Breast epithelium (tissue), 4 donors: ENCODE results near the gene CHMP3. TPM values are rescaled to one million over a fixed set of nuclear protein-coding genes. Genes with fewer than 3 reads are reported as not detected.
"Not testable (repeated sequence)": the region's sequence is repeated elsewhere in the genome, so short reads cannot be mapped to it uniquely, and the experiment has no call there.

Source experiments
- DNase-seq, 2 donors: peaks; one replicate each; pipeline ENCODE4 v3.0.0-alpha.2; 2019; ENCODE audit warnings: low spot score in 2 of 2
- H3K27ac ChIP-seq, 2 donors: fragments of 200-600 bp; sonication (generic) in 1 of 2; one replicate each; pipeline ENCODE4 v1.5.1; 2016 to 2019; ENCODE audit warnings: mild to moderate bottlenecking in 1 of 2
- H3K27me3 ChIP-seq, 2 donors: fragments of 200-600 bp; sonication (generic) in 1 of 2; one replicate each; pipeline versions ENCODE4 v1.5.1 to v1.6.0; 2017 to 2019; ENCODE audit warnings: control low read depth in 1 of 2, mild to moderate bottlenecking in 1 of 2
- H3K36me3 ChIP-seq: fragments of 200-600 bp; one replicate; pipeline ENCODE4 v1.5.1; 2019
- H3K4me1 ChIP-seq, 2 donors: fragments of 200-600 bp; sonication (generic); one replicate each; pipeline ENCODE4 v1.5.1; 2016 to 2019; ENCODE audit warnings: control low read depth in 1 of 2
- H3K4me3 ChIP-seq, 3 donors: fragments of 200-600 bp; sonication (generic); 1 replicate in 2 of 3; 2 replicates in 1 of 3; pipeline ENCODE4 v1.5.1; 2016 to 2019; ENCODE audit warnings: mild to moderate bottlenecking in 3 of 3, moderate library complexity in 2 of 3
- H3K9me3 ChIP-seq, 2 donors: fragments of 200-600 bp; sonication (generic) in 1 of 2; one replicate each; pipeline ENCODE4 v1.5.1; 2016 to 2019; ENCODE audit warnings: control low read depth in 1 of 2
- CTCF ChIP-seq, 3 donors: fragments of 450-650 bp; IDR thresholded peaks; one replicate each; pipeline ENCODE4 v1.5.1; 2016 to 2017; ENCODE audit warnings: antibody characterized with exemption in 3 of 3, mild to moderate bottlenecking in 3 of 3, moderate library complexity in 3 of 3
- POLR2A ChIP-seq: fragments of 450-650 bp; IDR thresholded peaks from one replicate; pipeline ENCODE4 v1.6.1; 2016; ENCODE audit warnings: antibody characterized with exemption, mild to moderate bottlenecking, moderate library complexity
- POLR2AphosphoS5 ChIP-seq, 3 donors: sonication (generic); formaldehyde crosslinking; IDR thresholded peaks; one replicate each; pipeline ENCODE4 v1.6.1; 2017; ENCODE audit warnings: antibody characterized with exemption in 3 of 3
- intact Hi-C: fragments of 100-400 bp; cut with DNase I; formaldehyde crosslinking; loops from one replicate; pipeline ENCODE4 v1.15.1; 2023; ENCODE audit warnings: low total_unique reads
- total RNA-seq, 3 donors: library from RNA; depleted of rRNA; stranded (reverse); fragments of >200 nt; gene quantifications; one replicate each; pipeline ENCODE4 v1.1.0, GENCODE V29; 2016

CHMP3 gene
- total RNA-seq, 3 donors from 2014 or later: 77.7 to 202 (median 97.3) TPM

GRCh38 chr2:86596118-86596517 is 32.9 kb upstream of the CHMP3 start:
- no peak for DNase-seq
- Histone ChIP-seq H3K36me3 (no peaks in the 10 kb centered on the region), H3K27ac (no peak overlapping the region), H3K4me3 (no peak overlapping the region), H3K9me3 (no peaks in the 10 kb centered on the region), H3K4me1 (no peaks in the 10 kb centered on the region), H3K27me3 (no peaks in the 10 kb centered on the region)
- intact Hi-C loops: no loop called here
- TF ChIP-seq POLR2A (no peak), CTCF (IDR thresholded peaks at IDR 0.05) (no peak), POLR2AphosphoS5 (IDR thresholded peaks at IDR 0.05) (no peak)

GRCh38 chr2:86593266-86593665 is 30.0 kb upstream of the CHMP3 start:
- no peak for DNase-seq
- TF ChIP-seq POLR2AphosphoS5 (IDR thresholded peaks at IDR 0.05) (no peak), CTCF (IDR thresholded peaks at IDR 0.05) (no peak), POLR2A (no peak)
- intact Hi-C loops: no loop called here
- Histone ChIP-seq H3K9me3 (no peaks in the 10 kb centered on the region), H3K4me1 (no peaks in the 10 kb centered on the region), H3K4me3 (no peak overlapping the region), H3K36me3 (no peaks in the 10 kb centered on the region), H3K27ac (no peak overlapping the region), H3K27me3 (no peaks in the 10 kb centered on the region)

DNA sequence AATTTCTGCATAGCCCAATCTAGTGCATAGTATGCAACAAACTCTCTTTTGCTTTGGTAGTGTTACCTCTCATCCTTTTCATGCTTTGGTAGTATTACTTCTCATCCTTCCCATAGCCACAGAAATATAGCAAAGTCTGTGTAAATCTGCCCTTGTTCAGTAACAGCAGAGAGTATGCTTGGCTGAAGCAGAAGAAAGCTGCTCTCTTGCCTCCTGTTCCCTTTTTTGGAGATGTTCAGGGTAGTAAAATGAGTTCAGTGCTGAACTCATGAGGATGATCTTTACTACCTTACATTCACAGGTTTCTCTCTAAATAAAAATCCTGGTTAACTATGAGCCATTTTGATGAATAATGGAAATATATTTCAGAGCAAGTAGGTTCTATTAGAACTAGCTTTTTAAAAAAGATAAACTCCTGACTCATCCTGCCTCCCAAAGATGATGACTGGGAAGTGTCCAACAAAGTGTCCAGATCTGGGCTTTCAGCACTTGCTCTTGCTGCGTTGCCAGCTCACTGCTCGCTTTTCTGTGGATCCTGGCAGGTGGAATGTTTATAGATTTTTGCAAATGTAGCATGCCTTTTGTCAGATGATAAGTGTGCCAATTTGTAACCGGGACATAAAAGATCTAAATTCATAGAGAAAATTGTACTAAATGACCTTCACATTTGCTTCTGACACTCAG is 29.4 kb upstream of the CHMP3 start:
- Histone ChIP-seq H3K9me3 (no peaks in the 10 kb centered on the region), H3K4me3 (no peak overlapping the region), H3K36me3 (no peaks in the 10 kb centered on the region), H3K4me1 (no peaks in the 10 kb centered on the region), H3K27ac (no peak overlapping the region), H3K27me3 (no peaks in the 10 kb centered on the region)
- intact Hi-C loops: no loop called here
- no peak for DNase-seq
- TF ChIP-seq CTCF (IDR thresholded peaks at IDR 0.05): no peak

- not testable (repeated sequence) for H3K9me3 ChIP-seq
These were observed 26.5 kb upstream of the CHMP3 start for GRCh38 chr2:86589701-86590100.

GRCh38 chr2:86584151-86584913 is 21.1 kb upstream of the CHMP3 start:
- no peak for DNase-seq
- Histone ChIP-seq H3K4me3 (no peak overlapping the region), H3K9me3 (no peaks in the 10 kb centered on the region), H3K27ac (no peak overlapping the region), H3K27me3 (no peaks in the 10 kb centered on the region), H3K36me3 (no peaks in the 10 kb centered on the region), H3K4me1 (no peaks in the 10 kb centered on the region)
- intact Hi-C loops: no loop called here
- TF ChIP-seq CTCF (IDR thresholded peaks at IDR 0.05): no peak
- no peak for TF ChIP-seq POLR2AphosphoS5 (IDR thresholded peaks at IDR 0.05)
- TF ChIP-seq POLR2A: no peak

More at GRCh38 chr2:86589701-86590100, 26.5 kb upstream of the CHMP3 start:
- H3K4me1 ChIP-seq, intact Hi-C loops, H3K36me3 ChIP-seq, H3K27ac ChIP-seq, H3K27me3 ChIP-seq, H3K4me3 ChIP-seq, DNase-seq: not testable (repeated sequence)
